H9 (cell line): Measurements from ENCODE around the gene CFAP299. TPM values are rescaled to one million over a fixed set of nuclear protein-coding genes. Genes with fewer than 3 reads are reported as not detected.
A peak's percentile ranks its signal among the peaks of the same experiment; 100 is the strongest.

Experiments
- DNase-seq: peaks from one replicate; pipeline ENCODE4 v3.0.0-alpha.2; 2017
- H2AFZ ChIP-seq: one replicate; pipeline ENCODE4 v1.6.1; 2013; ENCODE audit warnings: mild to moderate bottlenecking, low read length, control low read depth, moderate library complexity
- H2AK5ac ChIP-seq: 2 replicates; pipeline ENCODE4 v1.6.1; 2013; ENCODE audit warnings: low read length, control low read depth, mixed read lengths; ENCODE audit not compliant: insufficient read length
- H2BK120ac ChIP-seq: one replicate; pipeline ENCODE4 v1.6.1; 2013; ENCODE audit warnings: low read depth, mild to moderate bottlenecking, low read length, control low read depth, inconsistent platforms; ENCODE audit not compliant: poor library complexity, severe bottlenecking
- H2BK12ac ChIP-seq: 2 replicates; pipeline ENCODE4 v1.6.1; 2013; ENCODE audit warnings: low read length, control low read depth, mixed read lengths, low read depth; ENCODE audit not compliant: insufficient read length
- H2BK15ac ChIP-seq: 2 replicates; pipeline ENCODE4 v1.6.1; 2013; ENCODE audit warnings: low read depth, low read length, control low read depth
- H2BK20ac ChIP-seq: one replicate; pipeline ENCODE4 v1.6.1; 2013; ENCODE audit warnings: low read depth, mild to moderate bottlenecking, low read length, control low read depth, inconsistent platforms; ENCODE audit not compliant: poor library complexity, severe bottlenecking
- H2BK5ac ChIP-seq: 2 replicates; pipeline ENCODE4 v1.6.1; 2013; ENCODE audit warnings: low read length, control low read depth, mixed read lengths; ENCODE audit not compliant: insufficient read length
- H3K14ac ChIP-seq: 2 replicates; pipeline ENCODE4 v1.6.1; 2013; ENCODE audit warnings: low read length, control low read depth; ENCODE audit not compliant: insufficient read depth
- H3K18ac ChIP-seq: 2 replicates; pipeline ENCODE4 v1.6.1; 2013; ENCODE audit warnings: low read depth, mild to moderate bottlenecking, mixed read lengths, low read length, control low read depth; ENCODE audit not compliant: insufficient read length
- H3K23ac ChIP-seq: 2 replicates; pipeline ENCODE4 v1.6.1; 2013; ENCODE audit warnings: low read length, control low read depth, mixed read lengths, low read depth; ENCODE audit not compliant: insufficient read length
- H3K23me2 ChIP-seq: 2 replicates; pipeline ENCODE4 v1.6.1; 2013; ENCODE audit warnings: low read depth, mild to moderate bottlenecking, mixed read lengths, low read length, control low read depth; ENCODE audit not compliant: insufficient read length, poor library complexity, severe bottlenecking
- H3K27ac ChIP-seq: 2 replicates; pipeline ENCODE4 v1.5.1; 2013; ENCODE audit warnings: low read length, control low read depth, mixed read lengths, low read depth; ENCODE audit not compliant: insufficient read length
- H3K27me3 ChIP-seq: 2 replicates; pipeline ENCODE4 v1.6.1; 2013; ENCODE audit warnings: low read length, control low read depth, inconsistent platforms; ENCODE audit not compliant: insufficient read depth
- H3K4ac ChIP-seq: 2 replicates; pipeline ENCODE4 v1.6.1; 2013; ENCODE audit warnings: low read depth, mild to moderate bottlenecking, control low read depth, inconsistent platforms, low read length, moderate library complexity
- H3K4me1 ChIP-seq: 2 replicates; pipeline ENCODE4 v1.6.1; 2013; ENCODE audit warnings: low read length, control low read depth, inconsistent platforms; ENCODE audit not compliant: insufficient read depth
- H3K4me2 ChIP-seq: 2 replicates; pipeline ENCODE4 v1.6.1; 2013; ENCODE audit warnings: low read length, control low read depth, mixed read lengths; ENCODE audit not compliant: insufficient read length, insufficient read depth
- H3K56ac ChIP-seq: 2 replicates; pipeline ENCODE4 v1.6.1; 2013; ENCODE audit warnings: low read depth, mild to moderate bottlenecking, mixed read lengths, low read length, control low read depth; ENCODE audit not compliant: insufficient read length
- H3K79me1 ChIP-seq: 2 replicates; pipeline ENCODE4 v1.6.1; 2013; ENCODE audit warnings: low read depth, mild to moderate bottlenecking, moderate library complexity, low read length, control low read depth, inconsistent platforms; ENCODE audit not compliant: insufficient read depth, poor library complexity, severe bottlenecking
- H3K79me2 ChIP-seq: 2 replicates; pipeline ENCODE4 v1.6.1; 2013; ENCODE audit warnings: low read length, control low read depth, inconsistent platforms; ENCODE audit not compliant: insufficient read depth
- H3K9ac ChIP-seq: 2 replicates; pipeline ENCODE4 v1.6.1; 2013; ENCODE audit warnings: low read length, control low read depth, mixed read lengths; ENCODE audit not compliant: insufficient read length; ENCODE audit errors: extremely low read depth
- H3K9me3 ChIP-seq: one replicate; pipeline ENCODE4 v1.6.1; 2013; ENCODE audit warnings: low read depth, low read length, inconsistent platforms; ENCODE audit not compliant: control insufficient read depth
- H3T11ph ChIP-seq: one replicate; pipeline ENCODE4 v1.6.1; 2013; ENCODE audit warnings: mild to moderate bottlenecking, low read length, control low read depth, inconsistent platforms
- H4K20me1 ChIP-seq: one replicate; pipeline ENCODE4 v1.6.1; 2013; ENCODE audit not compliant: control insufficient read depth, insufficient read length, insufficient read depth
- H4K5ac ChIP-seq: 2 replicates; pipeline ENCODE4 v1.6.1; 2013; ENCODE audit warnings: low read depth, mild to moderate bottlenecking, mixed read lengths, low read length, control low read depth; ENCODE audit not compliant: insufficient read length
- H4K8ac ChIP-seq: replicated peaks from 2 replicates; pipeline ENCODE4 v1.6.1; 2013; ENCODE audit warnings: low read length, control low read depth, mixed read lengths, low read depth; ENCODE audit not compliant: insufficient read length
- H4K91ac ChIP-seq: 2 replicates; pipeline ENCODE4 v1.6.1; 2013; ENCODE audit warnings: low read depth, mild to moderate bottlenecking, moderate library complexity, mixed read lengths, low read length, control low read depth; ENCODE audit not compliant: insufficient read length
- H3K27ac Mint-ChIP-seq, 3 experiments: 2 replicates in 2 of 3; 3 replicates in 1 of 3; pipeline ENCODE4 v1.8.0; 2020 to 2021; ENCODE audit warnings: mixed read lengths in 3 of 3, mild to moderate bottlenecking in 1 of 3, moderate library complexity in 1 of 3
- H3K27me3 Mint-ChIP-seq: 2 replicates; pipeline ENCODE4 v1.8.0; 2021; ENCODE audit warnings: low read depth, mild to moderate bottlenecking, moderate library complexity, mixed read lengths
- H3K36me3 Mint-ChIP-seq, 3 experiments: 2 replicates in 2 of 3; 3 replicates in 1 of 3; pipeline ENCODE4 v1.8.0; 2020 to 2021; ENCODE audit warnings: low read depth in 3 of 3, mixed read lengths in 3 of 3; ENCODE audit not compliant: insufficient read depth in 1 of 3
- H3K4me1 Mint-ChIP-seq, 2 experiments: 2 replicates each; pipeline ENCODE4 v1.8.0; 2020; ENCODE audit warnings: mixed read lengths in 2 of 2
- H3K4me3 Mint-ChIP-seq, 2 experiments: 2 replicates in 1 of 2; 3 replicates in 1 of 2; pipeline ENCODE4 v1.8.0; 2020 to 2021; ENCODE audit warnings: mild to moderate bottlenecking in 2 of 2, mixed read lengths in 2 of 2, moderate library complexity in 1 of 2
- H3K9me3 Mint-ChIP-seq, 2 experiments: 2 replicates in 1 of 2; 3 replicates in 1 of 2; pipeline ENCODE4 v1.8.0; 2020; ENCODE audit warnings: mild to moderate bottlenecking in 2 of 2, mixed read lengths in 2 of 2, moderate library complexity in 1 of 2
- CTCF ChIP-seq: fragments of 200-600 bp; sonication (generic); conservative IDR thresholded peaks from 3 replicates; pipeline ENCODE4 v1.8.0; 2021; ENCODE audit warnings: antibody characterized with exemption, mild to moderate bottlenecking
- WGBS: extraction: QIAGEN DNeasy Blood & Tissue Kit; methylation state at CpG from one replicate; pipeline ENCODE4 v1.1.7; 2013; ENCODE audit warnings: missing lambda C conversion rate, low lambda C conversion rate, mixed read lengths; ENCODE audit not compliant: insufficient read length; ENCODE audit errors: extremely low coverage; 5-methylcytosine and 5-hydroxymethylcytosine counted together
- total RNA-seq: library from RNA; stranded (reverse); gene quantifications from 2 replicates; pipeline ENCODE4 v1.2.1, GENCODE V29; 2021

CFAP299 gene
- total RNA-seq, 1 experiment from 2014 or later, result not detected

DNA sequence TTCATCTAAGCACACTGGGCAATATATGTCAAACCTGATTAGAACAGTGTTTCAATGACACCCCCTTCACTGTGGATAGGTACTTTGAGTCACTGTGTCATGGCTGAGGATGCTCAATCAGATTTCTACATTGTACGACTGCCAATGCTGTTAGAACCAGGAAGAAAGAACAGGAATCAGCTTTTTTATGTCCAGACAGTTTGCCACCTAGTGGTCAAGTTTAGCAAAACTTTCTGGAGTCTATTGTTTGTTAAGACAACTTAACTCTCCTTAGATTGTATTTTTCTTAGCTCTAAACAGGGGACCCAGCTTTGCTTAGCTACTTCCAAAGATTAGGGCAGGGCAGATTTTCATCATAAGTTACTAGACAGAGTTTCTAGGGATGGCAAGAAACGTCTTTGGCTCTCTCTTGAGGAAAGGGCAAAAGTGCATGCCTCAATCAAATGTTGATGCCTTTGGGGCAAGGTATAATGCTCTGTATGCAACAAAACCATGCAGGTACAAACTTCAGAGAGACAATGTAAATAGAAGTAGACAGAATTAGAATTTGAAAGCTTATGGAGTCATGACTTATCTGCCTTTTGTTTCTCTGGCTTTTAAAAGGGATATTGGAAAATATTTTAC, 654.5 kb downstream of the CFAP299 start:
- WGBS, result no CpG with 5 or more reads among the region's 2 CpGs
- Histone ChIP-seq H2BK12ac (no peak overlapping the region), H4K5ac (no peak overlapping the region), H3K9me3 (no peaks in the 10 kb centered on the region), H3K56ac (no peak overlapping the region), H3K4me2 (no peak overlapping the region), H3T11ph (no peak overlapping the region), H4K20me1 (no peaks in the 10 kb centered on the region), H3K23me2 (no peaks in the 10 kb centered on the region), H3K79me1 (no peaks in the 10 kb centered on the region), H2AK5ac (no peak overlapping the region), H2BK15ac (no peak overlapping the region), H4K91ac (no peak overlapping the region), H3K4me1 (no peaks in the 10 kb centered on the region; the same call in 1 of the 2 replicates), H2BK20ac (no peak overlapping the region), H3K4ac (no peak overlapping the region), H2BK120ac (no peak overlapping the region), H3K23ac (no peak overlapping the region), H3K14ac (no peak overlapping the region), H4K8ac (no peak overlapping the region), H3K9ac (no peak overlapping the region), H3K79me2 (no peaks in the 10 kb centered on the region), H3K27me3 (no peaks in the 10 kb centered on the region), H3K18ac (no peak overlapping the region), H2AFZ (no peak overlapping the region), H3K27ac (no peak overlapping the region), H2BK5ac (no peak overlapping the region)
- no peak for DNase-seq
- Mint-ChIP-seq H3K4me3 (no peak overlapping the region), H3K27me3 (no peaks in the 10 kb centered on the region), H3K27ac (no peak overlapping the region), H3K9me3 (no peaks in the 10 kb centered on the region), H3K36me3 (no peaks in the 10 kb centered on the region), H3K4me1 (peaks cover 3 to 5% of the 10 kb centered on the region in 2 experiments; a peak in 1 of 4 replicates)
- peak; percentile 79 for TF ChIP-seq CTCF
